CD4-positive, alpha-beta T cell treated with Interleukin-12 subunit alpha and Interleukin-12 subunit beta, for 1 hour (primary cell): ENCODE measurements around the gene TRAF2.

Experiments used
- DNase-seq: peaks from one replicate; pipeline ENCODE4 v3.0.0-alpha.2; 2020

TRAF2 gene

GRCh38 chr9:136952876-136953770 lies 66.8 kb downstream of the TRAF2 start:
- no peak for DNase-seq

- DNase-seq: no peak
Observed at GRCh38 chr9:136953771-136954269, 67.5 kb downstream of the TRAF2 start.

- DNase-seq: no peak
Observed at GRCh38 chr9:136954270-136955083, 68.2 kb downstream of the TRAF2 start.

- no peak for DNase-seq
Observed at GRCh38 chr9:136955202-136955942, 69.1 kb downstream of the TRAF2 start.

- DNase-seq: no peak
Observed at GRCh38 chr9:136955943-136956335, 69.6 kb downstream of the TRAF2 start.

GRCh38 chr9:136956604-136957003 lies 70.3 kb downstream of the TRAF2 start:
- DNase-seq: no peak

GRCh38 chr9:136957461-136957860 lies 71.1 kb downstream of the TRAF2 start:
- no peak for DNase-seq

- DNase-seq: no peak
Observed at GRCh38 chr9:136957901-136958300, 71.6 kb downstream of the TRAF2 start.

- no peak for DNase-seq
Observed at GRCh38 chr9:136958473-136958872, 72.2 kb downstream of the TRAF2 start.

GRCh38 chr9:136958898-136959850 lies 72.9 kb downstream of the TRAF2 start:
- DNase-seq: no peak

- DNase-seq: peak; percentile 53
Observed at GRCh38 chr9:136960212-136960937, 74.1 kb downstream of the TRAF2 start.

GRCh38 chr9:136960938-136961275 lies 74.6 kb downstream of the TRAF2 start:
- DNase-seq: no peak

- DNase-seq: no peak
Observed at GRCh38 chr9:136961279-136962065, 75.2 kb downstream of the TRAF2 start.

- DNase-seq: no peak
Observed at GRCh38 chr9:136962163-136962562, 75.8 kb downstream of the TRAF2 start.

- no peak for DNase-seq
Observed at GRCh38 chr9:136962701-136963248, 76.5 kb downstream of the TRAF2 start.

- no peak for DNase-seq
Observed at GRCh38 chr9:136963341-136963740, 77.0 kb downstream of the TRAF2 start.

GRCh38 chr9:136963751-136964150 lies 77.4 kb downstream of the TRAF2 start:
- no peak for DNase-seq

GRCh38 chr9:136964171-136964689 lies 77.9 kb downstream of the TRAF2 start:
- DNase-seq: no peak

- no peak for DNase-seq
Observed at GRCh38 chr9:136964833-136965422, 78.6 kb downstream of the TRAF2 start.
